GM12801 (cell line): ENCODE results near the gene NPDC1.

Source experiments
- CTCF ChIP-seq: IDR thresholded peaks from one replicate; pipeline ENCODE4 v1.5.1; 2011; ENCODE audit warnings: control low read depth; ENCODE audit not compliant: insufficient read length; ENCODE audit errors: extremely low read depth

NPDC1 gene

GRCh38 chr9:137077758-137078693, 32.0 kb upstream of the NPDC1 start:
- TF ChIP-seq CTCF = no peak

GRCh38 chr9:137077010-137077747, 31.2 kb upstream of the NPDC1 start, which contains the start of gene UAP1L1:
Gene UAP1L1, plus strand, starts transcription at chr9:137077517. Its CDS starts 16 bp downstream, at chr9:137077533.
- no peak for TF ChIP-seq CTCF

- TF ChIP-seq CTCF = no peak
Observed at GRCh38 chr9:137076636-137077009, 30.6 kb upstream of the NPDC1 start.

- no peak for TF ChIP-seq CTCF
Observed at GRCh38 chr9:137075275-137075775, 29.3 kb upstream of the NPDC1 start.

GRCh38 chr9:137074657-137075274, 28.8 kb upstream of the NPDC1 start:
- TF ChIP-seq CTCF = no peak

GRCh38 chr9:137073992-137074399, 28.0 kb upstream of the NPDC1 start:
- no peak for TF ChIP-seq CTCF

GRCh38 chr9:137071282-137071681, 25.3 kb upstream of the NPDC1 start:
- TF ChIP-seq CTCF = no peak
